Glomerular endothelial cell (primary cell): Measurements from ENCODE around the gene USH2A. TPM values are rescaled to one million over a fixed set of nuclear protein-coding genes. Genes with fewer than 3 reads are reported as not detected.

Source experiments
- DNase-seq: peaks from one replicate; pipeline ENCODE4 v3.0.0-alpha.2; 2011; ENCODE audit warnings: low read depth, low spot score; ENCODE audit errors: extremely low read depth
- total RNA-seq: library from RNA; depleted of rRNA; stranded (reverse); fragments of >200 nt; gene quantifications from 2 replicates; pipeline ENCODE4 v1.2.3, GENCODE V29; 2015

Gene USH2A
- total RNA-seq, 1 donor from 2014 or later, result not detected

DNA sequence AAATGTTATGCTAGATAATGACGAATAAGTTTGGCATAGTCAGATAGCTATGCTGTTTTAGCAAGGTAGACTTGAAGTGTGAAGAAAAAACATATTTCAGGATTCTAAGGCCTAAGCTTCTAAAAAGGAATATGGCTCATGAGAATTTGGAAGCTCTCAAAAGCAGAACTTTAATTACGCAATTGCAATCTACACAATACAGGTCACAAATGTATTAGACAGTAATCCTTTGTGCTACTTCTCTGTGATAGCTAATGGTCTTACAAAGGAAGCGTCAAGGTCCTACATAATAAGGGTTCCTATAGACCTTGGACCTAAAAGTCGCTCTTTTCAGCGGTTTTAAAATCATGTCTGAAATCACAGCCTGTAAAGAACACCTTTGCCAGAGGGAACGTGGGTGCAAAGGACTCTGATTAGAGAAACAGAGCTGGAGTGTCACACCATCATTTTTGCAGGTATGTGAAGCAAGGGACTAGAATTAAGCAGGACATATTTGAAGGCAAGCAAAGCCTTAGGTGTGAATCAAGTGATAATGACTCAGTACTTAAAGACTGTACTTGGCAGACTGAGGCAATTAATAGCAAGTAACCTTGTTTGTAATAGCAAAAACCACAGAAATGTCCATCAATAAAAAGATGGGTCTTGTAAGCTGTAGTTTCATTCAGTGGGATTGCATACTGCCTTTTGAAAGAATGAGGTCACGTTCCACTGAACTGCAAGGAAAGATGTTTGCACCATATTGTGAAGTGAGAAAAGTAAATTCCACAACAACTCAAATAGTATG lies 436.0 kb downstream of the USH2A start:
- DNase-seq, result no peak

DNA sequence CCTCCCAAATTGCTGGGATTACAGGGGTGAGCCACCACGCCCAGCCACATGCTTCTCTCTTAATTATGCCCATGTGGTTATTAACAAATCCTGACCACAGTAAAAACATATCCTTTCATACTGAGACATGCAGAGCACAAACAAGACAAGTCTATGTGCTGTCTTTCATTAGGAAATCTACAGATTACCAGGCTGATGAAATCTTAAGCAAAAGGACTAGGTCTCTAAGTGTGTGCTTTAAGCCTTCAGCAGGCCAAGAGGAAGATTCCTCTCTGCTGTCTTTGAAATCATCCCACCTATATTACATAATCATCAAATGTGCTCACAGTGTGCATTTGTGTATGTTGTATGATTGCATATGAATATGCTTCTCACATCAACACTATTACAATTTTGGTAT lies 436.8 kb downstream of the USH2A start:
- DNase-seq, result no peak

DNA sequence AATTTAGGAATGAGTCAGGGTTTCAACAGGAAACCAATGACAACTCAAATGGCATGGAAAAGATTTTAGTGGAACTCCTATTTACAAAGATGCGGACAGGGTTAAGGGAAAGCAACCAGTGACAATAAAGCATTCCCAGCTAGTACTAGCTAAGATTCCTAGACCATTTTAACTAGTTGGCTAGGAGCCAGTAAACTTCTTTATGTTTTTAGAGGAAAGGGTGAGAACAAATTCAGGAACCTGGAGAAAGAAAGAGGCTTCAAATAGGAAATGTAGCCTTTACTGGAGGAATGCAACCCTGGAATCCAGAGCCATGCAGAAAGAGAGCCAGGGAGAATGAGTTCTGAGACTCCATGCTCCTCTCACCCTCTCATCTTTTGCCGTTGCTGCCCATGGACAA lies 439.6 kb downstream of the USH2A start:
- no peak for DNase-seq

DNA sequence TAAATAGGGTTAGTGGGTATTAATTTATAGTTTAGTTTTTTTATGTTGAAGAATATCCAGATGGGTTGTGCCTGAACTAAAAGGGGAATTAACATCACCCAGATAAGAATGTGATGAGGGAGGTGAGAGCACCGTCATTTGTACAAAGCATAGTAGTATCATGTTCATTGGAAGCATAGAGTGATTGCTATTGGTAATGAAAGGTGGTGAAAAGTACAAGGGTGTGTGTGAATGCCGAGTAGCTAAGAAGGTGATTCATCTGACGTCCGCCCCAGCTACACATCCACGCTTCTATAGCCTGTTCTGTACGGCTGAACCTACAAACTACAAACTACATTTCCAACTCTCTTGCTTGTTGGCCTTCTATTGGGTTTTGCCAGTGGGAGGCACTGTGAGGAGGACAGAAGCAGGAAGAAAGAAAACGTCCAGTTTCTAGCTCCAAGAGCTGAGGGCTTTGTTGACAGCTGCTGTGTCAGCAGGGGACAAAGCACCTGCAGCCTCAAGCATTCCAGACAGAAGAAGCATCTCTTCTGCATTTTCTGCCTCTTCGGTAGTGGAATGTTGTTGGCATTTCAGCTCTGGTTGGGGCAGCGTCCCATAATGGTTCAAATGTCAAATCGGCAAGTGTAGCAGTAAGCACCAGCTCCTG lies 451.3 kb downstream of the USH2A start:
- DNase-seq, result no peak

DNA sequence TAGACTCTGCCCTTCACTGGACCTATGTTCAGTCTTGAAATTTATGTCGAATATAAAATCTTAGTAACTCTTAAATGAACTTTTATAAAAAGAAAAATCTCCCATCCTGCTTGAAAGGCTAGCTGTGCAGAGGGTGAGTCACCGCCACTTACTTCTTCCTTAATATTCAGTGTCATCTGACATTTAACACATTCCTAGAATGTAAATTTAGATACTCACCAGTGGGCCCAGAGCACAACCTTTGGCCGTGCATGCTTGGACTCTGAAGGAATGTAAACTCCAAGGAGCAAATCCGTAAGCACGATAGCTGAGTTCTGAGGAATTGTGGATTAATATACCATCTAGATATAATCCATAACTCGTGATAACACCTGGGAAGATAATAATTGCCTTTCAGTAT lies 452.8 kb downstream of the USH2A start:
- DNase-seq, result no peak

DNA sequence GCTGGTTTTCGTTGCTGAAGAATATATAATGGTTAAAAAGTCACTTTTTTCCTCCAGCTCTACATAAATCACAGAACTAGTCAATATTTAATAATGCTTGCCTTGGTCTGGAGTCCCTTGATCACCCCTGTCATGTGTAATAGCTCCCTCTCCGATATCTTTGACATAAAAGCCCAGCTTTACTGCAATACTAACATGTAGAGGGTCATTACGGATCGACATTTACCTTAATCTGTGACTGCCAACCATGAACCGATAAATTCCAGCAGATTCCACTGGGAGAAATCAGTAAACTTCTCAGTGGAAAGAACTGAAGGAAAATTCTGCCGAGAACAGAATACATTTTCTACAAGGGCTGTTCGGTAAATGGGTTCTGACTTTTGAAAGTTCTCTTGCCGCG lies 459.6 kb downstream of the USH2A start:
- DNase-seq, result no peak

DNA sequence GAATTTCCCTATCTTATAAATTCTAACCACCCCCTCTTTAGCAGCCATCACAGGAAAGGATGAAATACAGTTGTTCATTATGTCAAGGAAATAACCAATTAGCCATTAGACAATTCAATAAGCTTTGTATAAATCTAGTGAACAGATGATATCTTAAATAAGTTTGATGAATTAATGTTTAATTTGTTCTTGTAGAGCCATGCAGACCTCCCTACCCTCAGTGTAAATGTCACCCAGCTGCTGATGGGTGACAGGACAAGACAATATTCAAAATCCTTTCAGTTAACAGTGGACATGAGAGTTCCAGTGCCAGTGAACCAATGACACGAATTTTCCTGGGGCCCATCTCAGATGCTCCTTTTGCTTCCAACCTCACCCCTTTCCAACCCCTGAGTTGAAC lies 460.2 kb downstream of the USH2A start:
- no peak for DNase-seq

DNA sequence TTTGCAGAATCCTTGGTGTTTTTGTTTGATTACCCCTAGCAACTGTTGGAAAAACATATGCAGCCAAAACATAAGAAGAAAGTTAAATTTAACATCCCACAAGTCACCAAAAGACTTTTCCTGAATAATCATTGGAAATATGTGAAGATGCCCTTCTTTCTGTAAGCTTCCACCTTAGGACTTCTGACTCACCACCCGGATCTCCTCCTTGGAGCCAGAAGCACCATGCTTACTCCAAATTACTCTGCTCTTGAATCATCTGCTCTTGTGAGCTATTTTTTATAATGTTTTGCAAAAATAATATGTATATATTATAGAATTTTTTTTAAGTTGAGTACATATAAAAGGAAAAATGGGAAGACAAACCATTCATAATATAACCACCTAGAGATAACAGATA lies 464.4 kb downstream of the USH2A start:
- no peak for DNase-seq

DNA sequence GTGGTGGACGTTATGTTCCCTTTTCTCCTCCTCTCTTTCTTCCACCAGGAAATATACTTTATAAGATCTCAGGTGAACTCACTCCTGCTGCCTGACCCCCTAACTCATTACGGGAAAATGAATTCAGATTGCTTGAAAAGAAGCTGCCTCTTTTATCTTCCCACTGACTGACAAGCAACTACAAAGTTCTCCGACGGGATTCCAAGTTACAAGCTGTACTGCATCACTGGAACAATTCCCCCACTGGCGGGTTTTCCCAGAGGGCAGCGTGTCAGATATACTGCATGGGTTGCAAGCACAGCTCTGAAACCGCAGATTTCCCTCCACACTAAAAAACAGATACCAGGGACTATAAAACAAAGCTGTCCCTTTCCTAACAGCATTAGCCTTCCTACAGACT lies 465.6 kb downstream of the USH2A start:
- DNase-seq, result no peak

DNA sequence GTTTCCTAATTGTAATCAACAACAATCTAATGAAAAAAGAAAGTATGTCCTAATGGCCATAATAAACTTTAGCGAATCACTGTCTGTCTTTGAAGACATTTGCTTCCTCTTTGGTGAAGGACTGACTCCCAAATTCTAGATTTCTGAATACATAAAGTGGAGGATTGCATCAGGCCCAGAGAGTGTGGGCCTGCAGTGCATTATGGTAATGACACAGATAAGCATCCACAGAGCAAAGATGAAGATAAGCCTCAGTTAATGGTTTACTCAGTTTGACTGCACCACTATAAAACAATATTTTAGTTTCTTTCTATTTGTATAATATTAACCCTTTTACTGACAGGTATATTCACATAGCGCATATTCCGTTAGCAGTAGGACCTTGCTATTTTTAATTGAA lies 490.7 kb downstream of the USH2A start:
- no peak for DNase-seq

DNA sequence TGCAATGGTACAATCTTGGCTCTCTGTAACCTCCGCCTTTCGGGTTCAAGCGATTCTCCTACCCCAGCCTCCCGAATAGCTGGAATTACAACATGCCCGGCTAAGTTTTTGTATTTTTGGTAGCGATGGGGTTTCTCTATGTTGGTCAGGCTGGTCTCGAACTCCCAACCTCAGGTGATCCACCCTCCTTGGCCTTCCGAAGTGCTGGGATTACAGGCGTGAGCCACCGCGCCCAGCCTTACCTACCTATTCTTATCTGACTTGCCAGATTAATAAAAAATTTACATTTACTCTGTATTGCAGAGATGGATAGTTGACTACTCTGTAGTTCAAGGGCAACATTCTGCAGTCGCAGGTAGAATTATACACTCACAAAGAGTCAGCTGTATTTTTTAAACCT lies 496.6 kb downstream of the USH2A start:
- no peak for DNase-seq

DNA sequence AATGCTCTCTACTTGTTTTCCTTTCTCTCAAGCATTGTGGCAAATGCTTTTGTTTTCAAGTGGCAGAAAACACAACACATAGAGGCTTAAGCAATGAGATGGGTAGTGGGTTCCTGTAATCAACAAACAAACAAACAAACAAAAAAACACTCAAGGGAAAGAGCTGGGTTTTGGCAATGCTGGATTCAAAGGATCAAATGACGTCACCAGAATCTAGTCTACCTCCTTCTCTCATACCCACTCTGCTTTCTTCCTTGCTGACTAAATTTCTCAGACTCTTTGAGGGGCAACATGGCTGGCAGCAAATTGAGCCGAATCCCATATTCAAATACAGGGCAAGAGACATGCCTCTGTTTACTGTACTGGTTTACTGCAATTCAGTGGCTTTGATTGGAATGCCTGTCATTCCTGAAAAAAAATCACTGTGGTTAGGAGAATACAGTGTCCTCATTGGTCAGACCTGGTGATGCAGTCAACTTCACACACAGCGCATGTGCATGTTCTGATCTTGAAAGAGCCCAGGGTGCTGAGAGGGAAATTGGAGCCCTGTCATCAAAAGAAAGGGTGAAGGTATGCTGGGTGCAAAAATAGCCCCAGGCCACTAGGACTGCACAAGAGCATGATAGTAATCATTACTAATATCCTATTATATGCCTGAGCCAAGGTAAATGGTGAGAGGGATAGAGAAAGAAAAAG lies 500.0 kb downstream of the USH2A start:
- DNase-seq, result no peak

DNA sequence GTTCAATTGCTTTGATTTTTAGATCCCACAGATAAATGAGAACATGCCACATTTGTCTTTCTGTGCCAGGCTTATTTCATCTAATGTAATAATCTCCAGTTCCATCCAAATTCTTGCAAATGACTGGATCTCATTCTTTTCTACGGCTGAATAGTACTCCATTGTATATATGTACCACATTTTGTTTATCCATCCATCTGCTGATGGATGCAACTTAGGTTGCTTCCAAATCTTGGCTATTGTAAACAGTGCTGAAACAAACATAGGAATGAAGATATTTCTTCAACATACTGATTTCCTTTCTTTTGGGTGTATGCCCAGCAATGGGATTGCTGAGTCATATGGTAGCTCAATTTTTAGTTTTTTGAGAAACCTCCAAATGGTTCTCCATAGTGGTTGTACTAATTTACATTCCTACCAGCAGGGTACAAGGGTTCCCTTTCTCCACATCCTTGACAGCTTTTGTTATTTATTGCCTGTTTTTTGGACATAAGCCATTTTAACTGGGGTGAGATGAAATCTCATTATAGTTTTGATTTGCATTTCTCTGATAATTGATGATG lies 511.8 kb downstream of the USH2A start:
- no peak for DNase-seq

DNA sequence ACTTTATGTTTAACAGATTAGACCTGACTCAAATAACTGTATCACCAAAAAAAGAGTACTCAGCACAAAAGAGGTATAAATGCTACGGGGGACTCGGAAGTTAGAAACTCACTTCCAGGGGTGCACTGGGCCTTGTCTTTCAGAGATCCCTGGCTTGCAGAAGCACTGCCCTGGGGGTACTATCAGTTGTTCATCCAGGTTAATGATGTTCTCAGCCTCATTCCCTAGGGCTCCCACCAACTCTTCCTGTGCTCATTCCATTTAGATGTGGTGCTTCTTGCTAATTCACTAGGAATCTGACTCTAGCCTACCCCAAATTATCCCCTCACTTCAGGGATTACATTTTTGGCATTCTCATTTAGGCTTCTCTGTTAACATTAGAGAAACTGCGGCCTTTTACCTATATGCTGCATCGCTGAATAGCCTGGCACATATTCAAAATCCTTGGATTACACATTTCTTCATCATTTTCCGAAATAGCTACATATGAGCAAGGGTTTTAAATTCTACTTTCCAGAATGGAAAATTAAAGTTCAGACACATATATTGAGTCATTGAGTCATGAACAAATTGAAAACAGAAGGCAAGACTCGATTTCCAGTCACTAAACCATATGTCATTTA lies 517.6 kb downstream of the USH2A start:
- DNase-seq, result no peak

DNA sequence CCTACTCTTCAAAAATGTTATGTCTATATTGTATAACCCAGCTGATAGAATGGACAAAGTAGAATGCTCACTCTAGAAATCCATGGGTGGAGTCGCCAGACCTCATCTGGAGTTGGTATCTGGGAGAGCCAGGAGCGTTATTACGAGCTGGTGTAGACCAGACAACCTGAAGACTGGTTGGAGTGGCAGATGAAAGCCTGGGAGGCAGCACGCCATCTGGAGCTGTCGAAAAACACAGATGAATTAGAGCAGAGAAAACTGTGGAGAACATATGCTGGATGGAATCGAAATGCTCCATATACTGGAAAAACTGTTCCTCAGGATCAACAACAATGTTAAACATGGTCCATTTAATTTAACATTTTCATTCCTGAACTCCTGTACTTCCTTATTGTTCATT lies 522.6 kb downstream of the USH2A start:
- DNase-seq, result no peak

DNA sequence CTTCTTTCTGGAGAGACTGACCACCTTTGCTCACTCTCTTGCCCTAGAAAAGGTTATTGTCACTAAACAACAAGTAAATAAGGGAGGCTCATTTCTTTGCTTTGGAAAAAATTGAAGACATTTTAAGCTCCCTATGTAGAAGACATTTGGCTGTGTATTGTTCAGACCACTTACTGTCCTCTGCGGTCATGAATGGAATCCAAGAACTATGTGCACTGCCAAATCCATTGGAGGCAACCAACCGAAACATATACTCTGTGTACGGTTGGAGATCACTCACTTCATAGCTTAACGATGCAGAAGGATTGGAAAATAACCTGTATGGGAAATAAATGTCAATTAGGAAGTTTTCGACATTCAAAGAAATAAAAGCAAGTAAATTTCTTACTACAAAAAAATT lies 523.3 kb downstream of the USH2A start:
- no peak for DNase-seq

DNA sequence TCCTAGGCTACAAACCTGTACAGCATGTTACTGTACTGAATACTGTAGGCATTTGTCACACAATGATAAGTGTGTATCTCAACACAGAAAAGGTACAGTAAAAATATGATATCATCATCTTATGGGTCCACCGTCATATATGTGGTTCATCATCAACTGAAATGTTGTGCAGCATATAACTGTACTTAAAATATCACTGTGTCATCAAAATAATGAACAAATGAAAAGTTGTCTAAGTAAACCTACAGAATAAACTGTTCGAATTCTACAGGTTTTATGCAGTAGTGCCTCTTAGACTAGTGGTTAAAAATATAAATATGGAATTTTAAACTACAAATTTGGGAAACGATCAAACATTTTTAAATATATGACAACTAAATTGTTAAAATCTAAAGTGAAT lies 527.4 kb downstream of the USH2A start:
- no peak for DNase-seq

DNA sequence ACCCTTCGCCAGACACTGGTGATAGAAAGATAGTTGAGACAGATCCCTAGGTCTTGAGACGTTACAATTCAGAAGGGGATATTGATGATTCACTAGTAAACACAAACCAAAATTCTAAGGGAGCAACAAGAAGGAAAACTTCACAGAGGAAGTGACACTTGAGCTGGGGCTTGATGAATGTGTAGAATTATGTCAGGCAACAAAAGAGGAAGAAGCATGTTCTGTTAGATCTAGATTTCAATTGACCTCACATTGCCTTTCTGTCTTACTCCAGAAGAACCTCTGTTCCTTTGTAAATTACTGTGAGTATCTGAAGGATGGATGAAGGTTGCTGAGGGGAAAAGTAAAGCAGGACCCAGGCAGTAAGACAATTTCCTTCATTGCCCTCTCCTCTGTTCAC lies 528.0 kb downstream of the USH2A start:
- no peak for DNase-seq

DNA sequence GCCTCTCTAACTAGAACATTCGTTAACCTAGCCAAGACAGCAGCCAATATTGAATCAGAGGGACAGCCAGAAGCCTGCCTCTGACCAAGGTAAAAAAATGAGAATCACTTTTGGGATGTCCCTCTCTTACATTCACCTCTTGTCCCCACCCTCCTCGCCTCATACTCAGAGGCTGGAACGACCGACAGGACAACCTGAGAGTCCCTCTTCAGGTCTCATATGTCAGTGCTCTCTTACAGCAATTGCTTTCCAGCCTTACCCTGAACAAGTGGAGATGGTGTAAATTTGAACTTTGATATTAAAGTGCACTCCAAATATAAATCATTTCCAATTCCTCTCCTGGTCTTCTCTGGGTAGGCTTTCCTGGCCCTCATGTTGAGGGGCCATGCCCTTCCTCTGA lies 528.6 kb downstream of the USH2A start:
- DNase-seq, result no peak

DNA sequence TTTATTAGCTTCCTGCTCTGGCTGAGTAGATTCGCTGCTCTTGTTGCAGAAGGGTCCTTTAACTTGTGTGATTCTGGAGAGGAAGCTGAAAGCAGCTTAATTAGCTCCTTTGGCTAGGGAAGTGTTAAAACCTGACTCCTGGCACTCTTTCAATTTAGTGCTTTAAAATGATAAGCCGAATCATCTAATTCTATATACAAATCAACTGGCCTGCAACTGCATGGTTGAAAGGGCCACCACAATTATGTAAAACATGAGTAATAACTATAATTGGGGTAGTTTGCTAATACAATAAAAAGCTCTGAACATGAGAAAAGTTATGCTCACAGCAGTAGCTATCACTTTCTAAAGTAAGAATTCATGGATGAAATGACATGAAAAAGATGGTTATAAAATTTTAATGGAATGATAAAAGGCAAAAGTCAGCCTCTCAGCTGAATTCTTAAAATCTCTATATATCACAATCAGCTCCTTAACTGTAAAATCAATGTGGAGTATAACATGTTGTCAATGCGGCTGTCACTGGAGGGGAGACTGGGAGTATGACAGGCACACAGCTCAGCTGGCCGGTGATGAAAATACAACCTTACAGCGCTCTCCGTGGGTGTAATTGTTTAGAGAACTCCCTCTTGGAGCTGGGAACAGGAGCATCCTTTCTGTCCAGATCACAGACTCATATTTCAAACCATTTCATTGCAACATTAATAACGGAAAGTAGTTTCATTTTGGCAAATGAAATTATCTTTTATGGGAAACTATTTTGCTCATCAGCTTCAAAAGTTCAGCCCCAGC lies 531.8 kb downstream of the USH2A start:
- DNase-seq, result no peak
